ENCODE measurements around the gene FARP1. TPM values are rescaled to one million over a fixed set of nuclear protein-coding genes. Genes with fewer than 3 reads are reported as not detected.
A peak's percentile ranks its signal among the peaks of the same experiment; 100 is the strongest.

Gene FARP1
- total and polyA plus RNA-seq, 8 donors: 11.6 to 319 (median 70.3) TPM

DNA sequence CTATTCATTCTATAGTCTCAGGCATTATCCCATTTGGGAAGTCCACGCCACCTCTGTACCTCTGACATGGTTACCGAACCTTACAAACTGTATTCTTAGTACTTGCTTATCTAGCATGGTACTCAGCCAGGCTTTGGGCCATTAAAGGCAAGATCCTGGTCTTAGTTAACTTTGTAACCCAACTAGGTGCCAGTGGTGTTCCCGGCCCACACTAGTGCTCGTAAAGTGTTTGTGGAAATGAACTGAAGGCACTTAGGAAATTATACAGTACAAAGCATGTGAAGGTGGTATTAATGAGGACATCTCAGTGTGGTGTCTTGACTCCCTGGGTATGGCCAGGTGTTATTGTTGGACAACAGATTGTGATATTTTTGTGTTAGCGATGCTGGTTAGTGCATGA lies 122.0 kb downstream of the FARP1 start:
- H3K27ac ChIP-seq: no peak overlapping the region
- no peaks in the 10 kb centered on the region for H3K36me3 ChIP-seq

DNA sequence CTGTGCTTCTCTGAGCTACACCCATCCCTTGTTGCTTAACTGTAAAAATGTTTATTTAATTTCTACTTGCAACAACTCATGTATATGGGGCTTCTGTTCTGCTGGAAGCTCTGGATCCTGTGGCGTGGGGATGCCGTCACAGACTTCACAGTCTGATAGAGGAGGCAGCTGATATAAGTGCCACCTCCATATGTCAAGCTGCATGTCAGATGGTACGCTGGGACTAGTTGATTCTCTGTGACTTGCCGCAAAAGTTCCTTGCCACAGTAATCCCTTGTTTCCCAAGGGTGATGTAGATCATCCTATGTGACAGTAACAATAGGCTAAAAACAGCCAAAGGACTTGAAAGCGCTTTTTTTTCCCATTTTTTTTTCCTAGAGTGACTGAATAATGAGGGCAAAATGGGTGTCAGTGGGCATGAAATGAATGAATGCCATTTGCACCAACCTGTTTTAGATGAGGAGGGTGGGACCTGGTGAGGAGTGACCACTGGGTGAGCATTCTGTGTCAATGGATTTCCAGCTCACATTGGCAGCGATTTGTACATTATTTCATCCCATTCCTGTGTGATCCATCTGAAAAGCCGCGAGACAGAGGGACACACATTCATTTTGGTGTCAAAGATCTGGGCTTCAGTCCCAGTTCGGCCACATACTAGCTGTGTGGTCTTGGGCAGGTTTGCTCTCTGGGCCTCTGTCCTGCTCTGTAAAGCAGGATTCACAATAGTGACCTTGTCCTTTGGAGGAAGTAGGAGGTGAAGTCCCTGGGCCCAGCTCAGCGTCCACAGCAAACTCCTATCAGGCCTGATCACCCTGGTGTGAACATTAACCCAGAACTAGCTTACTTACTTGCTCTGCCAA lies 123.0 kb downstream of the FARP1 start:
- intact Hi-C loops (cut with DNase I; ENCODE audit: low total_unique reads): no loop called here
- Histone ChIP-seq H3K27me3 (no peaks in the 10 kb centered on the region), H3K4me1 (peaks cover 23 to 51% (median 28%) of the 10 kb centered on the region in 4 donors), H3K27ac (peak overlapping the region; percentile 67 to 77 (median 74)), H3K4me3 (no peak overlapping the region), H3K36me3 (no peaks in the 10 kb centered on the region), H3K9me3 (no peaks in the 10 kb centered on the region)
- WGBS, 5 donors: 49 to 63% (median 52%) methylated on average over 10 of the region's 10 CpGs
- TF ChIP-seq CTCF (IDR thresholded peaks at IDR 0.05) (no peak), EP300 (IDR thresholded peaks at IDR 0.05) (no peak), POLR2A (IDR thresholded peaks at IDR 0.05) (no peak), POLR2AphosphoS5 (IDR thresholded peaks at IDR 0.05) (peak in 1 of 3 donors; percentile 37)
- peak; percentile 65 to 75 for DNase-seq

More for the DNA sequence above, 122.0 kb downstream of the FARP1 start:
- Histone ChIP-seq H3K4me1 (peaks cover 23 to 59% (median 34%) of the 10 kb centered on the region in 4 donors), H3K9me3 (no peaks in the 10 kb centered on the region), H3K27me3 (no peaks in the 10 kb centered on the region), H3K4me3 (no peak overlapping the region)
- intact Hi-C loops (cut with DNase I; ENCODE audit: low total_unique reads): no loop called here
- WGBS, 5 donors: 91 to 96% (median 94%) methylated on average over 5 of the region's 5 CpGs
- no peak for DNase-seq
- no peak for TF ChIP-seq EP300 (IDR thresholded peaks at IDR 0.05)
- no peak for TF ChIP-seq POLR2AphosphoS5 (IDR thresholded peaks at IDR 0.05)
- no peak for TF ChIP-seq POLR2A (IDR thresholded peaks at IDR 0.05)
- TF ChIP-seq CTCF (IDR thresholded peaks at IDR 0.05): no peak

DNA sequence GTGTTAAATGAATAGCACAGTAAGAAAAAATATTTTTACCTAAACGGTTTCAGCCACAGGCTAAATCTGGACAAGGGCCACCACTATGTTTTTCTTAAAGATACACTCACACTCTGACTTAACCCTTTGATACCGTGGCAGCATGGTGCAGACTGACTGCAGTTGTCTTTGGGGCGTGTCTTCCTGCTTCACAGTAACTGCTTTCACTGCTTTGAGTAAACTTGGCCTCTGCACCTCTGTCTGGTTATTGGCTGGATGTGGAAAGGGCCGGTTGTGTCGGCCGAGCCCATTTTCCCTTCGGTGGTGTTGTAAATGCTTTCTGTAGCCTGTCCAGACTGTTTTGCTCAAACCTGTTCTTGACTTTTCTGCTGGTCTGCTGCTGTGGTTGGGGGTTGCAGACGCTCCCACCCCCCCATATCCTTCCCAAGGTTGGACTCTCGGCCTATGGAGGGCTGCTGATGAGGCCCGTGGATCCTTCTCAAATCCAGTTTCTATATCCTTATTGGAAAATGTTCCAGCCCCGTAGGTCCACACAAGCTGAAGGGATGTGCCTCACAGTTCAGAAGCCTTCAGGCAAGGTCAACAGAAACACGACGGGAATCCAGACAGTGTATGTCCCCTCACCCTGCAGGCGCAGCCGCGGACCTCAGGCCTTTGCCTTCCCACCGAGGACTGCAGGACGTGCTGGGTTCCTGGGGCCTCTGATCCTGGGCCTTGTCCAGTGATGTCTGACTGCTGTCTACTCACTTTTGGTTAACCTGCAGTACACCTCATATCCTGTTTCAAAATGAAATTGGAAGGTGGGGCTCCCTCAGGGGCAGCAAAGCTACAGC lies 124.4 kb downstream of the FARP1 start:
- Histone ChIP-seq H3K36me3 (no peaks in the 10 kb centered on the region), H3K4me3 (peak overlapping the region in 2 of 4 donors; percentile 11 to 14), H3K27me3 (no peaks in the 10 kb centered on the region), H3K4me1 (peaks cover 23 to 46% (median 29%) of the 10 kb centered on the region in 4 donors), H3K9me3 (no peaks in the 10 kb centered on the region), H3K27ac (peak overlapping the region; percentile 67 to 76 (median 74))
- WGBS, 5 donors: 26 to 44% (median 36%) methylated on average over 17 to 18 of the region's 18 CpGs
- intact Hi-C loops (cut with DNase I; ENCODE audit: low total_unique reads): no loop called here
- DNase-seq: peak; percentile 60 to 87
- TF ChIP-seq POLR2AphosphoS5 (IDR thresholded peaks at IDR 0.05) (peak in 2 of 3 donors; percentile 13 to 64), CTCF (IDR thresholded peaks at IDR 0.05) (no peak)

GRCh38 chr13:98269386-98269785 lies 126.5 kb downstream of the FARP1 start:
- H3K4me1 ChIP-seq: peaks cover 23 to 53% (median 36%) of the 10 kb centered on the region in 4 donors
- intact Hi-C loops (cut with DNase I; ENCODE audit: low total_unique reads): no loop called here
- no peaks in the 10 kb centered on the region for H3K27me3 ChIP-seq
- 83 to 90% (median 84%) methylated on average over 4 of the region's 4 CpGs for WGBS, 5 donors
- H3K36me3 ChIP-seq: no peaks in the 10 kb centered on the region
- no peak overlapping the region for H3K4me3 ChIP-seq
- no peak overlapping the region for H3K27ac ChIP-seq
- H3K9me3 ChIP-seq: no peaks in the 10 kb centered on the region
- TF ChIP-seq POLR2AphosphoS5 (IDR thresholded peaks at IDR 0.05) (no peak), EP300 (IDR thresholded peaks at IDR 0.05) (no peak), POLR2A (IDR thresholded peaks at IDR 0.05) (no peak), CTCF (IDR thresholded peaks at IDR 0.05) (no peak)
- DNase-seq: no peak
